WERI-Rb-1 (cell line): ENCODE results near the gene PLPPR5.

ENCODE experiments used
- DNase-seq: peaks from one replicate; pipeline ENCODE4 v3.0.0-alpha.2; 2020
- H3K27ac ChIP-seq: fragments of 250-450 bp; sonication (Bioruptor Pico); 2 replicates; pipeline ENCODE4 v1.5.1; 2020; ENCODE audit warnings: mild to moderate bottlenecking, moderate library complexity
- H3K27me3 ChIP-seq: fragments of 250-450 bp; sonication (Bioruptor Pico); 2 replicates; pipeline ENCODE4 v1.5.1; 2021; ENCODE audit warnings: mild to moderate bottlenecking, low read depth, moderate library complexity; ENCODE audit not compliant: insufficient read depth, severe bottlenecking
- H3K36me3 ChIP-seq: fragments of 250-450 bp; sonication (Bioruptor Pico); 2 replicates; pipeline ENCODE4 v1.5.1; 2020; ENCODE audit warnings: mild to moderate bottlenecking, moderate library complexity
- H3K4me3 ChIP-seq: 2 replicates; pipeline ENCODE4 v1.5.1; 2011; ENCODE audit warnings: low read depth, mild to moderate bottlenecking, control low read depth, low read length
- H3K9me3 ChIP-seq: fragments of 250-450 bp; sonication (Bioruptor Pico); 2 replicates; pipeline ENCODE4 v1.5.1; 2021; ENCODE audit warnings: mild to moderate bottlenecking, moderate library complexity; ENCODE audit not compliant: severe bottlenecking
- TF ChIP-seq, protein P1 (sequence below): IDR thresholded peaks from 2 replicates; pipeline ENCODE4 v1.5.1; 2011; ENCODE audit warnings: low read depth, mild to moderate bottlenecking, control low read depth, inconsistent platforms, low read length

The PLPPR5 gene

GRCh38 chr1:98992844-98993243 lies 11.8 kb downstream of the PLPPR5 start:
- Histone ChIP-seq H3K27me3 (no peaks in the 10 kb centered on the region), H3K27ac (no peak overlapping the region), H3K9me3 (no peaks in the 10 kb centered on the region), H3K4me3 (no peak overlapping the region), H3K36me3 (no peaks in the 10 kb centered on the region)
- DNase-seq = no peak
- TF ChIP-seq, protein P1, sequence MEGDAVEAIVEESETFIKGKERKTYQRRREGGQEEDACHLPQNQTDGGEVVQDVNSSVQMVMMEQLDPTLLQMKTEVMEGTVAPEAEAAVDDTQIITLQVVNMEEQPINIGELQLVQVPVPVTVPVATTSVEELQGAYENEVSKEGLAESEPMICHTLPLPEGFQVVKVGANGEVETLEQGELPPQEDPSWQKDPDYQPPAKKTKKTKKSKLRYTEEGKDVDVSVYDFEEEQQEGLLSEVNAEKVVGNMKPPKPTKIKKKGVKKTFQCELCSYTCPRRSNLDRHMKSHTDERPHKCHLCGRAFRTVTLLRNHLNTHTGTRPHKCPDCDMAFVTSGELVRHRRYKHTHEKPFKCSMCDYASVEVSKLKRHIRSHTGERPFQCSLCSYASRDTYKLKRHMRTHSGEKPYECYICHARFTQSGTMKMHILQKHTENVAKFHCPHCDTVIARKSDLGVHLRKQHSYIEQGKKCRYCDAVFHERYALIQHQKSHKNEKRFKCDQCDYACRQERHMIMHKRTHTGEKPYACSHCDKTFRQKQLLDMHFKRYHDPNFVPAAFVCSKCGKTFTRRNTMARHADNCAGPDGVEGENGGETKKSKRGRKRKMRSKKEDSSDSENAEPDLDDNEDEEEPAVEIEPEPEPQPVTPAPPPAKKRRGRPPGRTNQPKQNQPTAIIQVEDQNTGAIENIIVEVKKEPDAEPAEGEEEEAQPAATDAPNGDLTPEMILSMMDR = no peak

GRCh38 chr1:98991127-98992012 lies 13.3 kb downstream of the PLPPR5 start:
- TF ChIP-seq, protein P1 = peak; percentile 34; the same call in 1 of the 2 replicates
- Histone ChIP-seq H3K9me3 (no peaks in the 10 kb centered on the region), H3K36me3 (no peaks in the 10 kb centered on the region), H3K4me3 (no peak overlapping the region), H3K27me3 (no peaks in the 10 kb centered on the region), H3K27ac (no peak overlapping the region)
- DNase-seq = peak; percentile 8

- no peak overlapping the region for H3K27ac ChIP-seq
- H3K27me3 ChIP-seq = no peaks in the 10 kb centered on the region
- no peaks in the 10 kb centered on the region for H3K36me3 ChIP-seq
- TF ChIP-seq, protein P1 = no peak
- DNase-seq = no peak
- no peak overlapping the region for H3K4me3 ChIP-seq
- H3K9me3 ChIP-seq = no peaks in the 10 kb centered on the region
Measured at GRCh38 chr1:98989556-98989907, 15.1 kb downstream of the PLPPR5 start.

DNA sequence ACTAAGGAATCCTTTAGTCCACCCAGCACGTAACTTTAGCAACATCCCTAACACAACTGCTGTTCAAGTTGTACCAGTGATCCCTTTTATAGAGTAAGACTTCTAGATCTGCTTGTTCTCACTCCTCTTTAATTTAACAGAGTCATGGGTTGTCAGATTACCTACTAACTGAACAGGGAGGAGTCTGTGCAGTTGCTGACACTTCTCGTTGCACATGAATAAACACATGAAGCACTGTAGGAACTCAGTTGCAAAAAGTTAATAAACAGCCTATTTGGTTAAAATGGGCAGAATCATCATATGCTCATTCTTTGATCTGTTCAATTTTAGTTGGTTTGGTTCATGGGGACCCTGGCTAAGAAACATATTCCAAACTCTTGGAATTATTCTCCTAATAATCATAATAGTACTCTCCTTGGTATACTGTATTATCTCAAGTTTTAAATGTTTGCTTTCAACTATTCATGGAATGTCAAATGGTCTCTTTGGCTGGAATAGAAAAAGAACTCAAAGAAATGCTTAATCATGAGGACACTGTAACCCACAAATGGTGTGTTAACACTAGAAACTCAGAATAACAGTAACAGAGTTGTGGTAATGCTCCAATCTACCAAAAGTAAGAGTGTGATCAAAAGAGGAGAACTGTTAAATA lies 15.6 kb downstream of the PLPPR5 start:
- TF ChIP-seq, protein P1 = no peak
- no peak overlapping the region for H3K27ac ChIP-seq

DNA sequence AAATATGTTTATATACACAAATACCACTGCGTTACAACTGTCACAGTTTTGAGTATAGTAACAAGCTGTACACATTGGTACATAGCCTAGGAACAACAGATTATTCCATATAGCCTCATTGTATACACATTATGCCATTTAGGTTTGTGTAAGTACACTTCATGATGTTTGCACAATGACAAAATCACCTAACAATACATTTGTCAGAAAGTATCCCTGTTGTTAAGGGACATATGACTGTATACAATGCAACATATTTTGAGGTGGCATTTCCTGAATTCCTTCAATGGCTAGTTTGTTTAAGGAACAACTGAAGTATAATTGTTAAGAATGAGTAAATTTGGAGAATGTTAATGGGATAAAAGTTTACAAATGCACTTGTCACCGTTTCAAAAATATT lies 19.0 kb downstream of the PLPPR5 start:
- TF ChIP-seq, protein P1 = no peak

More for the DNA sequence above, 15.6 kb downstream of the PLPPR5 start:
- Histone ChIP-seq H3K27me3 (no peaks in the 10 kb centered on the region), H3K4me3 (no peak overlapping the region), H3K9me3 (no peaks in the 10 kb centered on the region), H3K36me3 (no peaks in the 10 kb centered on the region)
- no peak for DNase-seq

More for the DNA sequence above, 19.0 kb downstream of the PLPPR5 start:
- Histone ChIP-seq H3K27ac (no peak overlapping the region), H3K27me3 (no peaks in the 10 kb centered on the region), H3K9me3 (no peaks in the 10 kb centered on the region), H3K36me3 (no peaks in the 10 kb centered on the region), H3K4me3 (no peak overlapping the region)
- no peak for DNase-seq
